Brain microvascular endothelial cell (primary cell): ENCODE data around the gene MAPKAPK2.
"Not testable (repeated sequence)": the region's sequence is repeated elsewhere in the genome, so short reads cannot be mapped to it uniquely, and the experiment has no call there.

Source experiments
- DNase-seq: peaks from one replicate; pipeline ENCODE4 v3.0.0-alpha.2; 2020
- H3K27ac ChIP-seq: fragments of 250-450 bp; sonication (Bioruptor Pico); 2 replicates; pipeline ENCODE4 v1.5.1; 2020; ENCODE audit warnings: mild to moderate bottlenecking, moderate library complexity
- H3K27me3 ChIP-seq: fragments of 250-450 bp; sonication (Bioruptor Pico); replicated peaks from 2 replicates; pipeline ENCODE4 v1.5.1; 2020; ENCODE audit warnings: mild to moderate bottlenecking
- H3K36me3 ChIP-seq: fragments of 250-450 bp; sonication (Bioruptor Pico); replicated peaks from 2 replicates; pipeline ENCODE4 v1.5.1; 2020; ENCODE audit warnings: mild to moderate bottlenecking
- H3K4me3 ChIP-seq: 2 replicates; pipeline ENCODE4 v1.5.1; 2011; ENCODE audit warnings: low read depth, mild to moderate bottlenecking, control low read depth, low read length, moderate library complexity
- in situ Hi-C: cut with HindIII; loops from 2 replicates; pipeline ENCODE4 v1.10.0; 2017; ENCODE audit warnings: low sequenced_read_pairs, low pct_ligation_motif_present
- TF ChIP-seq, protein P1 (sequence below): IDR thresholded peaks from 2 replicates; pipeline ENCODE4 v1.5.1; 2011; ENCODE audit warnings: low read depth, mild to moderate bottlenecking, moderate library complexity, low read length, control low read depth, inconsistent platforms; ENCODE audit errors: missing control alignments

The MAPKAPK2 gene

DNA sequence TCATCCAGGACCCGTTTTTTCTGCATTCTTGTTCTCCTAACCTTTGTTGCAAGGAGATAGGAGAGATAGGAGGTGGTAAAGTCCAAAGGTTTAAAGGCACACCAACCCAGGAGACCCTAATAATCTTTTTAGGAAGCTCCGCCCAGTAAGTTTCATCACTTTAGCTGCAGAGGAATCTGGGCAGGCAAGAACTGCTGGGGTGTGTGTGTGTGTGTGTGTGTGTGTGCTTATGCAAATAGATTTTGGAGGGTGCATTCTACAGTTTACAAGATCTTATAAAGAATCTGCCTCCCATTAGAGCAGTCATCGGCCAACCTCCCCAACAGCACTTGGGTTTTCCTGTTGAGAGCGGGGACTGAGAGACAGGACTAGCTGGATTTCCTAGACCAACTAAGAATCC is 91.5 kb downstream of the MAPKAPK2 start:
- TF ChIP-seq, protein P1, sequence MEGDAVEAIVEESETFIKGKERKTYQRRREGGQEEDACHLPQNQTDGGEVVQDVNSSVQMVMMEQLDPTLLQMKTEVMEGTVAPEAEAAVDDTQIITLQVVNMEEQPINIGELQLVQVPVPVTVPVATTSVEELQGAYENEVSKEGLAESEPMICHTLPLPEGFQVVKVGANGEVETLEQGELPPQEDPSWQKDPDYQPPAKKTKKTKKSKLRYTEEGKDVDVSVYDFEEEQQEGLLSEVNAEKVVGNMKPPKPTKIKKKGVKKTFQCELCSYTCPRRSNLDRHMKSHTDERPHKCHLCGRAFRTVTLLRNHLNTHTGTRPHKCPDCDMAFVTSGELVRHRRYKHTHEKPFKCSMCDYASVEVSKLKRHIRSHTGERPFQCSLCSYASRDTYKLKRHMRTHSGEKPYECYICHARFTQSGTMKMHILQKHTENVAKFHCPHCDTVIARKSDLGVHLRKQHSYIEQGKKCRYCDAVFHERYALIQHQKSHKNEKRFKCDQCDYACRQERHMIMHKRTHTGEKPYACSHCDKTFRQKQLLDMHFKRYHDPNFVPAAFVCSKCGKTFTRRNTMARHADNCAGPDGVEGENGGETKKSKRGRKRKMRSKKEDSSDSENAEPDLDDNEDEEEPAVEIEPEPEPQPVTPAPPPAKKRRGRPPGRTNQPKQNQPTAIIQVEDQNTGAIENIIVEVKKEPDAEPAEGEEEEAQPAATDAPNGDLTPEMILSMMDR = no peak
- no peaks in the 10 kb centered on the region for H3K36me3 ChIP-seq
- no peak for DNase-seq
- H3K4me3 ChIP-seq = no peak overlapping the region
- in situ Hi-C loops = no loop called here
- peaks cover 38% of the 10 kb centered on the region for H3K27me3 ChIP-seq
- H3K27ac ChIP-seq = no peak overlapping the region

DNA sequence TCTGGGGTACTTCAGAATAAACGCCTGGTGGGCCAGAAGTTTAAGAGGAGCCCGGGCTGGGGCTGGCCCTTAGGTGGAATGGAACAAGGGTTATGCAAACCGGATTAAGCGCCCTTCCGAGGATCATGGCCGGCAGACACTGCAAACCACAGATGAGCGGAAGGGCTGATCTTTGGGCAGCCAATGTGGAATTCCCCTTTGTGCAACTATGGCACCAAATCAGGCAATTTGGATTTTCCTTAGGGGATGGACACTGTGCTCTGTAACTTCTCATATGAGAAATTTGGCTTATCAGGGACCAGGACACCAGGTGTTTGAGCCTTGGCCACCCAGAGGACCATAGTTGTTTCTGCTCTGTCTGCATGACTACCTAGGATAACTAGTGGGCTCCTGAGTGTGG is 93.3 kb downstream of the MAPKAPK2 start:
- Histone ChIP-seq H3K4me3 (no peak overlapping the region), H3K36me3 (no peaks in the 10 kb centered on the region), H3K27ac (no peak overlapping the region), H3K27me3 (peaks cover 29% of the 10 kb centered on the region)
- no peak for DNase-seq
- in situ Hi-C loops = no loop called here
- TF ChIP-seq, protein P1 = no peak

DNA sequence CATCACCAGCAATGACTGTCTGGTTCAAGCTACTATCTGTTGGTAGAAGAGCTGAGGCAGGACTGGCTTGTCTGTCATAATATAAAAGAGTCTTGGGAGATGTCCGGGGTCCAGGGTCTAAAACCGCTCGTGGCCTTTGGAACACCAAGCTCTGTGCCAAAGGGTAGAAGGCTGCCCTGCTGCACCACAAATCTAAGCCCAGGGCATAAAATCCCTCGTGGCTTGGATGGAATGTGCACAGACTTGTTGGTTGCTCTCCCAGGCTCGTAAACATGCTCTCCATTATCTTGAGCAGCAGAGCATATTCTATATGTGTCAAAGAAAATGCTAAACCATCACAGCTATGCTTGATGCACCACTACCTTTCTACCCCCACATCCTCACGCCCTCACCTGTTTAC is 94.2 kb downstream of the MAPKAPK2 start:
- in situ Hi-C loops, H3K27ac ChIP-seq, H3K4me3 ChIP-seq, H3K36me3 ChIP-seq, DNase-seq: not testable (repeated sequence)
- H3K27me3 ChIP-seq = peaks cover 22% of the 10 kb centered on the region

DNA sequence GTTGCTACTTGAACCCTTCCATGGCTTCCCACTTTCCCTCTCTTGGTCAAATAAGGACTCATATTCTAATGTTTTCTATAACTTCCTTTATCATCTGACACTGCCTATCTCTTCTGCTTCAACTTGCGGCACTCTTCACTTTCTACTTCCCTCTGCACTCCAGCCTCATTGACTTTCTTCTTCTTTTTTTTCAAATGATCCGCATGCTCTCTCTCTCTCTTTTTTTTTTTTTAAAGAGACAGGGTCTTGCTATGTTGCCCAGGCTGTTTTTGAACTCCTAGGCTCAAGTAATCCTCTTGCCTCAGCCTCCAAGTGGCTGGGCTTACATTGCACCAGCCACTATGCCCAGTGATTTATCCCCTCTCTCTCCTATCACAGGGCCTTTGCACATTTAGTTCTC is 94.9 kb downstream of the MAPKAPK2 start:
- TF ChIP-seq, protein P1 = no peak
- H3K4me3 ChIP-seq = no peak overlapping the region
- no peak overlapping the region for H3K27ac ChIP-seq
- in situ Hi-C loops = no loop called here
- no peak for DNase-seq
- H3K27me3 ChIP-seq = peaks cover 16% of the 10 kb centered on the region
- H3K36me3 ChIP-seq = no peaks in the 10 kb centered on the region

DNA sequence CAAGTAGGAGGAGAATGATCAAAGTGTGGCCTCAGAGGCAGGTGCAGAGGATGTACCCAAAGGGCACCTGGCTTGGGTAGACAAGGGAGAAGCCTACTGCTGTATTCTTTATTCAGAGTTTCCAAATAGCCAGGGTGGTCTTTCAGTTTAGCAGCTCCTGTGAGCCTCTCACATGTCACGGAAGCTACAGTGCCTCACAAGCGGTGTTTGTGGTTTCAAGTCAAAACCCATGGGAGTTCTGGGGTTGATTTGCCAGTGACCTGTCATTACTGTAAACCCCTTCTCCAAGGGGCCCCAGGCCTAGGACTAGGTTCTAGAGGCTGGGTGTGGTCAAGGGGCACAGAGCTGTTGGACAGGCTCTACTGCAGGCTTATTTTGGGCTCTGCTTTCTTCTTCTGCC is 97.7 kb downstream of the MAPKAPK2 start:
- in situ Hi-C loops = no loop called here
- TF ChIP-seq, protein P1 = no peak
- Histone ChIP-seq H3K27me3 (peaks cover 9% of the 10 kb centered on the region), H3K27ac (no peak overlapping the region), H3K36me3 (no peaks in the 10 kb centered on the region), H3K4me3 (no peak overlapping the region)
- DNase-seq = no peak

DNA sequence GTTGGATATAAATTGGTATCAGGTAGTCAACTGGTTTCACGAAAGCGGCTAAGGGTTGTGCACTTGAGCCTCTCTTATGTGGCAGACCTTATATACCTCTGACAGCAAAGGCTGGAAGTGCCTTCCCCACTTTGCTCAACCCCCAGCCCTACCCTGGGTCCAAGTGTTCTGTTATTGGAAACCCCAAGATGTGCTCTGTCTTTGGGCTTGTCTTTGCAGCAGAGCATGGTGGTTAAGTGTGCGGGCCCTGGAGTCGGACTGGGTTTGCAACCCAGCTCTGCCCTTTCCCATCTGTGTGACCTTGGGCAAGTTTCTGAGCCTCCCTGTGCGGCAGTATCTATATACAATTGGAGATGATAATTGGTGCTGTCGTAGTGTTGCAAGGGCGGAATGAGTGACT is 98.8 kb downstream of the MAPKAPK2 start:
- H3K36me3 ChIP-seq = no peaks in the 10 kb centered on the region
- H3K27me3 ChIP-seq = peaks cover 6% of the 10 kb centered on the region
- H3K27ac ChIP-seq = no peak overlapping the region
- H3K4me3 ChIP-seq = no peak overlapping the region
- DNase-seq = no peak
- TF ChIP-seq, protein P1 = no peak
- in situ Hi-C loops = no loop called here
